NCI-H69 (cell line): ENCODE results near the gene BPIFB6.

Source experiments
- DNase-seq: peaks from one replicate; lab custom pipeline; 2025; lab: John Stamatoyannopoulos, UW

Gene BPIFB6

DNA sequence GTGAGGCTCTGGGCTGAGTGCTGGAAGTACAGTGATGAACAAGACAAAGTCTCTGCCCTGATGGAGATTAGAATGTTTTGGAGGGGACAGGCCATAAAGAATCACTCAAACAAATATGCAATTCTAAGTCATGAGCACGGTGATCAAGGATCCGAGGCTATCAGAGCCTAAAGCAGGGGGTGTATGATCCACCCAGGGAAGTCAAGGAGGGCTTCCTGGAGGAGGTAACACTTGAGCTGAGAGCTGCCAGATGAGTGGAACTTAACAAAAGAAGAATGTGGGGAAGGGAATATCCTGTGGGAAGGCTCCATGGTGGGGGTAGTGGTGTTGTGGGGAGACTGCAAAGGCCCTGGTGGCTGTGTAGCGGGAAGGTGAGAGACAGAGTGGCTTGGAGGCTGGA is 60.2 kb downstream of the BPIFB6 start:
- DNase-seq, result no peak

DNA sequence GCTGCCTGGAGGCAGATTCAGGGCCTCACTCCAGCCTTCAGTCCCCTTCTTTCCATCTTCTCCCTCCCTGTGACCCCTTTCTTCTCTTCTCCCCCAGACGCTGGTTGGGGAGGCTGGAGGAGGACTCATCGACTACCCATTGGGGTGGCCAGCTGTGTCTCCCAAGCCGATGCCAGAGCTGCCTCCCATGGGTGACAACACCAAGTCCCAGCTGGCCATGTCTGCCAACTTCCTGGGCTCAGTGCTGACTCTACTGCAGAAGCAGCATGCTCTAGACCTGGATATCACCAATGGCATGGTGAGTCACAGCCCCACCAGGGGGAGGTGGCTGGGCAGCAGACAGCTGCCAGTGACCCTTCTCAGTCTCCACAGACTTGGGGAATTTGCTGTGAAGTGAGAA is 60.9 kb downstream of the BPIFB6 start:
- no peak for DNase-seq

DNA sequence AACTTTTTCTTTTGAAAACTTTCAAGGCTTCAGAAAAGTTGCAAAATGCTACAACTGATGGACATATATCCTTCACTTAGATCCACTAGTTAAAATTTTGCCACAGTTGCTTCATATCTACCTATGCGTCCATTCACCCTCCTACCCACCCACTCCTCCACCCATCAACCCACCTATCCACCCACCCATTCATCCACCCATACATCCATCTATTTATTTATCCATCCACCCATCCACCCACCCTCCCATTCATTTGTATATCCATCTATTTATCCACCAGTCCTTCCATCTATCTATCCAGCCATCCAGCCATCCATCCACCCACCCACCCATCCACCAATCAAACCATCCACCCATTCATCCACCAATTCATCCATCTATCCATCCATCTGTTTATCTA is 61.6 kb downstream of the BPIFB6 start:
- DNase-seq, result no peak

DNA sequence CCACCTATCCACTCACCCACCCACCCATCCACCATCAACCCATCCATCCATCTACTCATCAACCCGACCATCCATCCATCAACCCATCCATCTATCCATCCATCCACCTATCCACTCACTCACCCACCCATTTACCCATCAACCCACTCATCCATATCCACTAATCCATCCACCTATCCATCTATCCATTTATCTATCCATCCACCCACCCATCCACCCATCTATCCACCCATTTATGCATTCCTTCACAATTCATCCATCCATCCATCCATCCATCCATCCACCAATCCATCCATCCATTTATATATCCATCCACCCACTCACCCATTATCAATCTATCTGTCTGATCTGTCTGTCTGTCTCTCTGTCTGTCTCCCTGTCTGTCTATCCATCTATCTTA is 62.1 kb downstream of the BPIFB6 start:
- DNase-seq, result no peak
